Hematopoietic multipotent progenitor cell treated with erythropoietin and hydrocortisone succinate and interleukin-3 and kit ligand, for 15 days (in vitro differentiated cells): ENCODE measurements around the gene ZNF550.

Source experiments
- DNase-seq: peaks from one replicate; pipeline ENCODE4 v3.0.0-alpha.2; 2015; ENCODE audit warnings: low spot score

ZNF550 gene

GRCh38 chr19:57559404-57560025 is at the start of gene ZNF550:
Gene ZNF550, minus strand, starts transcription at chr19:57559863. Its CDS starts 181 bp downstream, at chr19:57559682.
- peak; percentile 83 for DNase-seq

GRCh38 chr19:57606931-57607330 is 47.3 kb upstream of the ZNF550 start:
- DNase-seq = no peak

- DNase-seq = peak; percentile 88
Measured at GRCh38 chr19:57599761-57600383, 40.2 kb upstream of the ZNF550 start, which contains the start of gene ZNF530. Gene ZNF530, plus strand, starts transcription at chr19:57599885. Its CDS starts 4,461 bp downstream, at chr19:57604346.

GRCh38 chr19:57599377-57599760 is 39.7 kb upstream of the ZNF550 start:
- DNase-seq = no peak

GRCh38 chr19:57587529-57587928 is 27.9 kb upstream of the ZNF550 start:
- DNase-seq = no peak

- DNase-seq = peak; percentile 75
Measured at GRCh38 chr19:57583521-57584416, 24.1 kb upstream of the ZNF550 start, which contains the start of gene ZIK1. Gene ZIK1, plus strand, starts transcription at chr19:57584145. Its CDS starts 212 bp downstream, at chr19:57584357.

GRCh38 chr19:57583104-57583520 is 23.4 kb upstream of the ZNF550 start:
- no peak for DNase-seq

GRCh38 chr19:57578487-57579205 is 19.0 kb upstream of the ZNF550 start, which contains the start of gene ZNF416:
Gene ZNF416, minus strand, starts transcription at chr19:57578911. Its CDS starts 207 bp downstream, at chr19:57578704.
- DNase-seq = peak; percentile 97

GRCh38 chr19:57576661-57577060 is 17.0 kb upstream of the ZNF550 start:
- DNase-seq = no peak

- DNase-seq = no peak
Measured at GRCh38 chr19:57572415-57572947, 12.8 kb upstream of the ZNF550 start.

GRCh38 chr19:57570707-57571106 is 11.0 kb upstream of the ZNF550 start:
- DNase-seq = no peak

GRCh38 chr19:57566396-57567265 is 7.0 kb upstream of the ZNF550 start:
- no peak for DNase-seq

- DNase-seq = no peak
Measured at GRCh38 chr19:57563547-57563946, 3.9 kb upstream of the ZNF550 start.

- DNase-seq = no peak
Measured at GRCh38 chr19:57560049-57560491, 407 bp upstream of the ZNF550 start.

- DNase-seq = no peak
Measured at GRCh38 chr19:57559008-57559403, 657 bp downstream of the ZNF550 start.

- DNase-seq = no peak
Measured at GRCh38 chr19:57558525-57558924, 1.1 kb downstream of the ZNF550 start.

GRCh38 chr19:57557659-57558058 is 2.0 kb downstream of the ZNF550 start:
- DNase-seq = no peak

GRCh38 chr19:57552432-57552831 is 7.2 kb downstream of the ZNF550 start:
- no peak for DNase-seq

GRCh38 chr19:57546513-57546912 is 13.2 kb downstream of the ZNF550 start:
- no peak for DNase-seq

- no peak for DNase-seq
Measured at GRCh38 chr19:57537953-57538547, 21.6 kb downstream of the ZNF550 start.
